GM23248 (cell line): ENCODE results near the gene ICAM1.

Source experiments
- EZH2 ChIP-seq: fragments of 200-600 bp; sonication (generic); IDR thresholded peaks from 2 replicates; pipeline ENCODE4 v1.6.1; 2018; ENCODE audit warnings: antibody characterized with exemption, mild to moderate bottlenecking; ENCODE audit not compliant: insufficient read depth, poor library complexity, severe bottlenecking
- EZH2phosphoT487 ChIP-seq: fragments of 200-600 bp; sonication (generic); IDR thresholded peaks from 2 replicates; pipeline ENCODE4 v1.6.1; 2018; ENCODE audit warnings: antibody characterized with exemption, moderate library complexity, mild to moderate bottlenecking, low read depth; ENCODE audit not compliant: insufficient read depth

- TF ChIP-seq EZH2phosphoT487 (no peak), EZH2 (no peak)
Measured at GRCh38 chr19:10243606-10244005, 27.3 kb upstream of the ICAM1 start.
